Panc1 (cell line): Measurements from ENCODE around the gene SYNRG.

ENCODE experiments used
- POLR2AphosphoS5 ChIP-seq: IDR thresholded peaks from 2 replicates; pipeline ENCODE4 v1.6.1; 2012; ENCODE audit warnings: mild to moderate bottlenecking, low read depth, low read length, moderate library complexity
- SIN3A ChIP-seq: IDR thresholded peaks from 2 replicates; pipeline ENCODE4 v1.6.1; 2012; ENCODE audit warnings: low read depth, mild to moderate bottlenecking, low read length, moderate library complexity, borderline replicate concordance; ENCODE audit not compliant: insufficient read depth
- TCF7L2 ChIP-seq: IDR thresholded peaks from 2 replicates; pipeline ENCODE4 v1.6.1; 2011; ENCODE audit warnings: mild to moderate bottlenecking, low read depth, low read length, inconsistent platforms
- TF ChIP-seq, protein P1 (sequence below): fragments of 450-650 bp; IDR thresholded peaks from 2 replicates; pipeline ENCODE4 v1.5.1; 2017; ENCODE audit warnings: mild to moderate bottlenecking
- TF ChIP-seq, protein P2 (sequence below), 2 experiments: IDR thresholded peaks; 2 replicates each; pipeline ENCODE4 v1.6.1; 2011 to 2012; ENCODE audit warnings: low read depth in 2 of 2, control low read depth in 1 of 2, low read length in 1 of 2, mild to moderate bottlenecking in 1 of 2, moderate library complexity in 1 of 2; ENCODE audit not compliant: insufficient read depth in 1 of 2

DNA sequence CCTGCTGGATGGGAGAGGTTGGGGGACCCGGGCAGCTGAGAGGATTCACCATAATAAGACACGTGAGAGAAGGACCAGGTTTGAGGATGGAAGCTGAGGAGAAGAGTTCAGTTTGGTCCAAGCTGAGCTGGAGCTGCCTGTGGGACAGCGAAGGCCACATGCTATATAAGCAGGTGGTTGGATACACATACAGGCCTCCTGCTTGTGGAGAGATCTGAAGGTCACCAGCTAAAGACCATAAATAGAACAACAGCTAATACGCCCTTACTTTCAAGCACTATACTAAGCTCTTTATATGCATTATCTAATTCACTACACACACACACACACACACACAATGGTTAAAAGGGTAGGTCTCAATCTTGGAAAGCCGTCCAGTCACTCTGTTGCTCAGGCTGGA is 87.4 kb downstream of the SYNRG start:
- TF ChIP-seq, protein P1, sequence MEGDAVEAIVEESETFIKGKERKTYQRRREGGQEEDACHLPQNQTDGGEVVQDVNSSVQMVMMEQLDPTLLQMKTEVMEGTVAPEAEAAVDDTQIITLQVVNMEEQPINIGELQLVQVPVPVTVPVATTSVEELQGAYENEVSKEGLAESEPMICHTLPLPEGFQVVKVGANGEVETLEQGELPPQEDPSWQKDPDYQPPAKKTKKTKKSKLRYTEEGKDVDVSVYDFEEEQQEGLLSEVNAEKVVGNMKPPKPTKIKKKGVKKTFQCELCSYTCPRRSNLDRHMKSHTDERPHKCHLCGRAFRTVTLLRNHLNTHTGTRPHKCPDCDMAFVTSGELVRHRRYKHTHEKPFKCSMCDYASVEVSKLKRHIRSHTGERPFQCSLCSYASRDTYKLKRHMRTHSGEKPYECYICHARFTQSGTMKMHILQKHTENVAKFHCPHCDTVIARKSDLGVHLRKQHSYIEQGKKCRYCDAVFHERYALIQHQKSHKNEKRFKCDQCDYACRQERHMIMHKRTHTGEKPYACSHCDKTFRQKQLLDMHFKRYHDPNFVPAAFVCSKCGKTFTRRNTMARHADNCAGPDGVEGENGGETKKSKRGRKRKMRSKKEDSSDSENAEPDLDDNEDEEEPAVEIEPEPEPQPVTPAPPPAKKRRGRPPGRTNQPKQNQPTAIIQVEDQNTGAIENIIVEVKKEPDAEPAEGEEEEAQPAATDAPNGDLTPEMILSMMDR, result no peak
- TF ChIP-seq POLR2AphosphoS5, result no peak
- TF ChIP-seq, protein P2, sequence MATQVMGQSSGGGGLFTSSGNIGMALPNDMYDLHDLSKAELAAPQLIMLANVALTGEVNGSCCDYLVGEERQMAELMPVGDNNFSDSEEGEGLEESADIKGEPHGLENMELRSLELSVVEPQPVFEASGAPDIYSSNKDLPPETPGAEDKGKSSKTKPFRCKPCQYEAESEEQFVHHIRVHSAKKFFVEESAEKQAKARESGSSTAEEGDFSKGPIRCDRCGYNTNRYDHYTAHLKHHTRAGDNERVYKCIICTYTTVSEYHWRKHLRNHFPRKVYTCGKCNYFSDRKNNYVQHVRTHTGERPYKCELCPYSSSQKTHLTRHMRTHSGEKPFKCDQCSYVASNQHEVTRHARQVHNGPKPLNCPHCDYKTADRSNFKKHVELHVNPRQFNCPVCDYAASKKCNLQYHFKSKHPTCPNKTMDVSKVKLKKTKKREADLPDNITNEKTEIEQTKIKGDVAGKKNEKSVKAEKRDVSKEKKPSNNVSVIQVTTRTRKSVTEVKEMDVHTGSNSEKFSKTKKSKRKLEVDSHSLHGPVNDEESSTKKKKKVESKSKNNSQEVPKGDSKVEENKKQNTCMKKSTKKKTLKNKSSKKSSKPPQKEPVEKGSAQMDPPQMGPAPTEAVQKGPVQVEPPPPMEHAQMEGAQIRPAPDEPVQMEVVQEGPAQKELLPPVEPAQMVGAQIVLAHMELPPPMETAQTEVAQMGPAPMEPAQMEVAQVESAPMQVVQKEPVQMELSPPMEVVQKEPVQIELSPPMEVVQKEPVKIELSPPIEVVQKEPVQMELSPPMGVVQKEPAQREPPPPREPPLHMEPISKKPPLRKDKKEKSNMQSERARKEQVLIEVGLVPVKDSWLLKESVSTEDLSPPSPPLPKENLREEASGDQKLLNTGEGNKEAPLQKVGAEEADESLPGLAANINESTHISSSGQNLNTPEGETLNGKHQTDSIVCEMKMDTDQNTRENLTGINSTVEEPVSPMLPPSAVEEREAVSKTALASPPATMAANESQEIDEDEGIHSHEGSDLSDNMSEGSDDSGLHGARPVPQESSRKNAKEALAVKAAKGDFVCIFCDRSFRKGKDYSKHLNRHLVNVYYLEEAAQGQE (IDR thresholded peaks at IDR 0.05; ENCODE audit: insufficient read depth in 1 of 2, low read depth in 2 of 2, low read length in 1 of 2), result no peak
- no peak for TF ChIP-seq TCF7L2
- no peak for TF ChIP-seq SIN3A
